Umbilical cord (tissue), 2 donors: ENCODE results near the gene LAPTM5. TPM values are rescaled to one million over a fixed set of nuclear protein-coding genes. Genes with fewer than 3 reads are reported as not detected.
"Not testable (repeated sequence)": the region's sequence is repeated elsewhere in the genome, so short reads cannot be mapped to it uniquely, and the experiment has no call there.

ENCODE experiments used
- DNase-seq: peaks from one replicate; pipeline ENCODE4 v3.0.0-alpha.2; 2015; ENCODE audit warnings: low spot score
- total RNA-seq: library from RNA; depleted of rRNA; stranded (reverse); fragments of >200 nt; gene quantifications from one replicate; pipeline ENCODE4 v1.2.3, GENCODE V29; 2014; ENCODE audit warnings: low replicate concordance; ENCODE audit not compliant: insufficient read depth

LAPTM5 gene
- total RNA-seq, 1 donor from 2014 or later, result 14.4 TPM

GRCh38 chr1:30771005-30771404 lies 13.4 kb upstream of the LAPTM5 start:
- DNase-seq, result no peak

- no peak for DNase-seq
Observed at GRCh38 chr1:30770150-30770549, 12.6 kb upstream of the LAPTM5 start.

GRCh38 chr1:30768830-30769718 lies 11.5 kb upstream of the LAPTM5 start:
- peak; percentile 81 for DNase-seq

GRCh38 chr1:30768159-30768829 lies 10.7 kb upstream of the LAPTM5 start:
- no peak for DNase-seq

GRCh38 chr1:30766948-30767347 lies 9.4 kb upstream of the LAPTM5 start:
- DNase-seq, result not testable (repeated sequence)

- no peak for DNase-seq
Observed at GRCh38 chr1:30765556-30766434, 8.2 kb upstream of the LAPTM5 start.

GRCh38 chr1:30764939-30765555 lies 7.5 kb upstream of the LAPTM5 start:
- no peak for DNase-seq

- no peak for DNase-seq
Observed at GRCh38 chr1:30764396-30764795, 6.8 kb upstream of the LAPTM5 start.

GRCh38 chr1:30763651-30764248 lies 6.2 kb upstream of the LAPTM5 start:
- DNase-seq, result peak; percentile 65

- no peak for DNase-seq
Observed at GRCh38 chr1:30762930-30763650, 5.5 kb upstream of the LAPTM5 start.

- DNase-seq, result no peak
Observed at GRCh38 chr1:30762152-30762929, 4.8 kb upstream of the LAPTM5 start.

GRCh38 chr1:30761381-30762151 lies 4.0 kb upstream of the LAPTM5 start:
- DNase-seq, result no peak

GRCh38 chr1:30760596-30761324 lies 3.2 kb upstream of the LAPTM5 start:
- DNase-seq, result no peak

- DNase-seq, result no peak
Observed at GRCh38 chr1:30759718-30760281, 2.2 kb upstream of the LAPTM5 start.

GRCh38 chr1:30758785-30759380 lies 1.3 kb upstream of the LAPTM5 start:
- DNase-seq, result no peak

GRCh38 chr1:30758121-30758688 lies 631 bp upstream of the LAPTM5 start:
- no peak for DNase-seq
